GM12872 (cell line): ENCODE measurements around the gene SCAMP3.

ENCODE experiments used
- CTCF ChIP-seq: IDR thresholded peaks from 3 replicates; pipeline ENCODE4 v1.5.1; 2011; ENCODE audit warnings: low read depth, mild to moderate bottlenecking, low read length, moderate library complexity; ENCODE audit not compliant: insufficient read depth

SCAMP3 gene

GRCh38 chr1:155208541-155209311 is 53.4 kb downstream of the SCAMP3 start, which contains the start of gene MTX1:
MTX1 (plus strand) TSS chr1:155208695; CDS start chr1:155208805, 110 bp downstream.
- no peak for TF ChIP-seq CTCF

- no peak for TF ChIP-seq CTCF
Measured at GRCh38 chr1:155207806-155208540, 54.2 kb downstream of the SCAMP3 start, which contains the start of gene THBS3. THBS3 (minus strand) TSS chr1:155207897; CDS start chr1:155207876, 21 bp downstream.

- peak; percentile 93 for TF ChIP-seq CTCF
Measured at GRCh38 chr1:155206891-155207805, 55.0 kb downstream of the SCAMP3 start.
